K562 (cell line): ENCODE measurements around the gene CPA2. TPM values are rescaled to one million over a fixed set of nuclear protein-coding genes. Genes with fewer than 3 reads are reported as not detected.

ENCODE experiments used
- ATAC-seq: fragments of 200-7000 bp; cut with Tn5 transposase; 3 replicates; pipeline ENCODE4 v1.9.1; 2020; ENCODE audit warnings: moderate library complexity
- BruUV-seq: library from RNA; stranded (reverse); fragments of 400-500 nt; replicated peaks from 2 replicates; lab custom pipeline; 2021; lab: Mats Ljungman, UMichigan
- CTCF ChIA-PET: fragments of 300-600 bp; formaldehyde crosslinking; extraction: SDS; loops from one replicate; lab custom pipeline; 2021; ENCODE audit warnings: low intra/inter-chr PET ratio; lab: Yijun Ruan, JAX
- POLR2A ChIA-PET: fragments of 300-600, 350-650 bp; sonication (Branson Sonifier 250); formaldehyde crosslinking; extraction: SDS; loops from one replicate; lab custom pipeline; 2021; ENCODE audit warnings: antibody characterized with exemption, inconsistent platforms; lab: Yijun Ruan, JAX
- DNase-seq, 4 experiments: peaks; one replicate each; pipeline versions ENCODE4 v3.0.0 to v3.0.0-alpha.2; 2011 to 2018; ENCODE audit warnings: low spot score in 3 of 4, mixed read lengths in 3 of 4; ENCODE audit errors: extremely low read depth in 1 of 4
- FAIRE-seq: peaks from 2 replicates; lab custom pipeline; 2011; peaks lifted over from hg19 to GRCh38; lab: Jason Lieb, UNC
- H2AFZ ChIP-seq: 2 replicates; pipeline ENCODE4 v1.6.0; 2011; ENCODE audit warnings: low read depth, low read length, control low read depth, inconsistent platforms
- H3K27ac ChIP-seq: fragments of 200-600 bp; 3 replicates; pipeline ENCODE4 v1.8.0; 2011; ENCODE audit warnings: low read depth, mild to moderate bottlenecking, control low read depth, inconsistent platforms, low read length, moderate library complexity, mixed read lengths; ENCODE audit errors: extremely low read depth
- H3K27me3 ChIP-seq, 2 experiments: fragments of 300-600 bp in 1 of 2; 2 replicates in 1 of 2; 3 replicates in 1 of 2; pipeline versions ENCODE4 v1.6.0 to v1.8.0; 2011; ENCODE audit warnings: inconsistent platforms in 2 of 2, low read length in 2 of 2, mild to moderate bottlenecking in 1 of 2, mixed read lengths in 1 of 2, moderate library complexity in 1 of 2; ENCODE audit not compliant: control insufficient read depth in 2 of 2, insufficient read depth in 2 of 2
- H3K36me3 ChIP-seq: fragments of 300-600 bp; 3 replicates; pipeline ENCODE4 v1.8.0; 2011; ENCODE audit warnings: mild to moderate bottlenecking, low read length, inconsistent platforms; ENCODE audit not compliant: control insufficient read depth, insufficient read depth
- H3K4me1 ChIP-seq, 2 experiments: fragments of 200-600 bp in 1 of 2; replicated peaks in 1 of 2; 2 replicates in 1 of 2; 3 replicates in 1 of 2; pipeline versions ENCODE4 v1.5.1 to v1.8.0; 2011; ENCODE audit warnings: inconsistent platforms in 2 of 2, low read length in 2 of 2, mild to moderate bottlenecking in 1 of 2, mixed read lengths in 1 of 2, moderate library complexity in 1 of 2; ENCODE audit not compliant: control insufficient read depth in 2 of 2, insufficient read depth in 2 of 2
- H3K4me2 ChIP-seq: 2 replicates; pipeline ENCODE4 v1.6.1; 2011; ENCODE audit warnings: low read length, control low read depth, inconsistent platforms, mixed read lengths; ENCODE audit not compliant: insufficient read depth
- H3K4me3 ChIP-seq: fragments of 200-600 bp; sonication (generic), shearing (Covaris generic); 2 replicates; pipeline ENCODE4 v1.5.1; 2016; ENCODE audit warnings: control low read depth, inconsistent platforms
- H3K79me2 ChIP-seq: fragments of 200-600 bp; 3 replicates; pipeline ENCODE4 v1.8.0; 2011; ENCODE audit warnings: low read length, inconsistent platforms; ENCODE audit not compliant: control insufficient read depth, insufficient read depth
- H3K9ac ChIP-seq, 2 experiments: 2 replicates each; pipeline versions ENCODE4 v1.6.0 to v1.6.1; 2011; ENCODE audit warnings: low read depth in 2 of 2, low read length in 2 of 2, control low read depth in 1 of 2, inconsistent platforms in 1 of 2, mild to moderate bottlenecking in 1 of 2, mixed read lengths in 1 of 2; ENCODE audit not compliant: insufficient read depth in 1 of 2
- H3K9me1 ChIP-seq: one replicate; pipeline ENCODE4 v1.6.0; 2011; ENCODE audit warnings: inconsistent platforms, mild to moderate bottlenecking, low read length, moderate library complexity; ENCODE audit not compliant: control insufficient read depth, insufficient read depth
- H3K9me3 ChIP-seq: replicated peaks from 2 replicates; pipeline ENCODE4 v1.5.1; 2011; ENCODE audit warnings: low read depth, low read length, inconsistent platforms; ENCODE audit not compliant: control insufficient read depth, insufficient read depth
- H4K20me1 ChIP-seq: replicated peaks from 2 replicates; pipeline ENCODE4 v1.6.1; 2011; ENCODE audit warnings: low read length, inconsistent platforms, mixed read lengths; ENCODE audit not compliant: control insufficient read depth, insufficient read depth
- CTCF ChIP-seq, 3 experiments: IDR thresholded peaks in 2 of 3; conservative IDR thresholded peaks in 1 of 3; 2 replicates each; pipeline ENCODE4 v1.5.1; 2011 to 2012; ENCODE audit warnings: low read length in 3 of 3, mild to moderate bottlenecking in 3 of 3, control low read depth in 2 of 3, improper control_type of control experiment in 1 of 3, inconsistent platforms in 1 of 3, low read depth in 1 of 3, mixed read lengths in 1 of 3, moderate library complexity in 1 of 3; ENCODE audit not compliant: insufficient read depth in 2 of 3
- WGBS: fragments of 100-300 bp; shearing (Covaris generic); methylation state at CpG from one replicate; pipeline ENCODE4 v1.1.6; 2016; ENCODE audit warnings: low coverage, mixed read lengths; ENCODE audit not compliant: insufficient coverage; ENCODE audit errors: missing lambda C conversion rate; 5-methylcytosine and 5-hydroxymethylcytosine counted together
- in situ Hi-C: fragments of 300-500 bp; cut with MboI; formaldehyde crosslinking; loops from 4 replicates; pipeline ENCODE4 v1.15.0; 2018; ENCODE audit warnings: inconsistent platforms, mixed read lengths
- intact Hi-C: fragments of 100-400 bp; cut with micrococcal nuclease; formaldehyde crosslinking; loops from 2 replicates; pipeline ENCODE4 v1.14.2; 2022
- polyA plus RNA-seq, 8 experiments: library from polyadenylated mRNA; depleted of rRNA in 4 of 8; stranded (reverse) in 5 of 8; unstranded in 3 of 8; fragments of >200 nt; fragmentation: Nextera tagmentation in 2 of 8; fragmentation: Illumina TruSeq in 1 of 8; extraction: Ambion mirVana in 2 of 8; extraction: Trizol in 1 of 8; gene quantifications; 2 replicates each; pipeline versions ENCODE4 v1.2.1 to v1.2.3, GENCODE V29; 2011 to 2014; ENCODE audit warnings: inconsistent platforms in 1 of 8, missing spikeins in 1 of 8
- total RNA-seq, 7 experiments: library from RNA; depleted of rRNA in 6 of 7; stranded (reverse); fragments of >200 nt in 6 of 7; fragmentation: Illumina TruSeq in 2 of 7; extraction: Trizol in 2 of 7; gene quantifications; 2 replicates each; pipeline versions ENCODE4 v1.2.1 to v1.2.3, GENCODE V29; 2011 to 2021; ENCODE audit warnings: low replicate concordance in 1 of 7
- TF ChIP-seq, protein P1 (sequence below): fragments of 250-450 bp; sonication (Bioruptor Pico); IDR thresholded peaks from 2 replicates; pipeline ENCODE4 v1.6.1; 2021; ENCODE audit warnings: mild to moderate bottlenecking

The CPA2 gene
- total and polyA plus RNA-seq, 9 of the 15 experiments (the other 6 are each of a cell fraction or from before 2014, with no cell fraction given), result 0.04 to 0.84 (median 0.09) TPM; not detected in 4

DNA sequence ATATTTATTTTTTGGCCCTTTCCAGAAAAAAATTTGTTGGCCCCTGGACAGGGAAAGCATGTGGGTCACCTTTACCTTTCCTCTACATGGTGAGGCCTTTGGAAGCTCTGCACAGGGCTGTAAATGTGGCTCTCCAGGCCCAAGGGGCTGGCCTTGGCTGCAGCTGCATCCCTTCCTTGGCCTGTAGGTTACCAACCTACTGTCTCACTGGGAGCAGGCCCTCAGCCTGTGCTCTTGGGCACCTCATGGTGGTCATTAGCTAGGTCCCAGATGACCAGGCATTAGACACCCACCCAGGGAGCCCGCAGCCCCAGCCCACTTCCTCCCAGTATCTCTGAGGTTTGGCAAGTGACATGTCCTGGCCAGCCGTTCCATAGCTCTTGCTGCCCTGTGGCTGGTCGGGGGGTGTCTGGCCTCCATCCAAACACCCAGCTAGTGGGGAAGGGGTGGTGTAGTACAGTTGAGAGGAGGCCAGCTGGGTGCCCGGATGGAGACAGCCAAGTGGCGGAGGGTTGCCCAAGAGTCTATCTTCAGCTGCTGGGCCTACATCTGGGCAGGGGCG lies 70.8 kb downstream of the CPA2 start:
- POLR2A ChIA-PET, result interaction anchor here (0.7 to 1.7 kb wide), 2 partner anchors 12 to 15 kb away, joined by 3 to 6 read pairs; no protein-coding TSS in a partner anchor

More for the DNA sequence above, 70.8 kb downstream of the CPA2 start:
- no peaks in the 10 kb centered on the region for H3K79me2 ChIP-seq
- no TSS peak for BruUV-seq
- TF ChIP-seq, protein P1, sequence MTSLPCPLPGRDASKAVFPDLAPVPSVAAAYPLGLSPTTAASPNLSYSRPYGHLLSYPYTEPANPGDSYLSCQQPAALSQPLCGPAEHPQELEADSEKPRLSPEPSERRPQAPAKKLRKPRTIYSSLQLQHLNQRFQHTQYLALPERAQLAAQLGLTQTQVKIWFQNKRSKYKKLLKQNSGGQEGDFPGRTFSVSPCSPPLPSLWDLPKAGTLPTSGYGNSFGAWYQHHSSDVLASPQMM (CRISPR knock-in tag), result no peak
- peak in 1 of 3 experiments; percentile 50; a peak in 2 of 6 replicates for TF ChIP-seq CTCF (IDR thresholded peaks at IDR 0.05 in 2 of 3, conservative IDR thresholded peaks at IDR 0.05 in 1 of 3; ENCODE audit: insufficient read depth in 2 of 3, low read depth in 1 of 3, low read length in 3 of 3)
- TF ChIP-seq, all 486 proteins: peak for 1
- Histone ChIP-seq H3K9me1 (no peaks in the 10 kb centered on the region), H3K4me2 (no peak overlapping the region), H3K27me3 (peaks cover 10 to 41% of the 10 kb centered on the region in 2 experiments; a peak in 3 of 5 replicates), H3K9me3 (no peaks in the 10 kb centered on the region), H3K27ac (no peak overlapping the region), H3K9ac (no peak overlapping the region), H3K4me1 (no peaks in the 10 kb centered on the region), H3K4me3 (no peak overlapping the region), H4K20me1 (no peaks in the 10 kb centered on the region), H2AFZ (no peak overlapping the region), H3K36me3 (no peaks in the 10 kb centered on the region)
- CTCF ChIA-PET, result no interaction called here
- no peak for DNase-seq
- 18% methylated on average over 6 of the region's 6 CpGs for WGBS
- peak; percentile 76 for ATAC-seq
- intact Hi-C loops (no loop called here), in situ Hi-C loops (no loop called here)
- FAIRE-seq, result no peak
